H9 (cell line): ENCODE data around the gene CPNE2. TPM values are rescaled to one million over a fixed set of nuclear protein-coding genes. Genes with fewer than 3 reads are reported as not detected.

Experiments used
- DNase-seq: peaks from one replicate; pipeline ENCODE4 v3.0.0-alpha.2; 2017
- H2AFZ ChIP-seq: one replicate; pipeline ENCODE4 v1.6.1; 2013; ENCODE audit warnings: mild to moderate bottlenecking, low read length, control low read depth, moderate library complexity
- H2AK5ac ChIP-seq: 2 replicates; pipeline ENCODE4 v1.6.1; 2013; ENCODE audit warnings: low read length, control low read depth, mixed read lengths; ENCODE audit not compliant: insufficient read length
- H2BK120ac ChIP-seq: one replicate; pipeline ENCODE4 v1.6.1; 2013; ENCODE audit warnings: low read depth, mild to moderate bottlenecking, low read length, control low read depth, inconsistent platforms; ENCODE audit not compliant: poor library complexity, severe bottlenecking
- H2BK12ac ChIP-seq: 2 replicates; pipeline ENCODE4 v1.6.1; 2013; ENCODE audit warnings: low read length, control low read depth, mixed read lengths, low read depth; ENCODE audit not compliant: insufficient read length
- H2BK15ac ChIP-seq: 2 replicates; pipeline ENCODE4 v1.6.1; 2013; ENCODE audit warnings: low read depth, low read length, control low read depth
- H2BK20ac ChIP-seq: one replicate; pipeline ENCODE4 v1.6.1; 2013; ENCODE audit warnings: low read depth, mild to moderate bottlenecking, low read length, control low read depth, inconsistent platforms; ENCODE audit not compliant: poor library complexity, severe bottlenecking
- H2BK5ac ChIP-seq: 2 replicates; pipeline ENCODE4 v1.6.1; 2013; ENCODE audit warnings: low read length, control low read depth, mixed read lengths; ENCODE audit not compliant: insufficient read length
- H3K14ac ChIP-seq: 2 replicates; pipeline ENCODE4 v1.6.1; 2013; ENCODE audit warnings: low read length, control low read depth; ENCODE audit not compliant: insufficient read depth
- H3K18ac ChIP-seq: 2 replicates; pipeline ENCODE4 v1.6.1; 2013; ENCODE audit warnings: low read depth, mild to moderate bottlenecking, mixed read lengths, low read length, control low read depth; ENCODE audit not compliant: insufficient read length
- H3K23ac ChIP-seq: 2 replicates; pipeline ENCODE4 v1.6.1; 2013; ENCODE audit warnings: low read length, control low read depth, mixed read lengths, low read depth; ENCODE audit not compliant: insufficient read length
- H3K23me2 ChIP-seq: 2 replicates; pipeline ENCODE4 v1.6.1; 2013; ENCODE audit warnings: low read depth, mild to moderate bottlenecking, mixed read lengths, low read length, control low read depth; ENCODE audit not compliant: insufficient read length, poor library complexity, severe bottlenecking
- H3K27ac ChIP-seq: 2 replicates; pipeline ENCODE4 v1.5.1; 2013; ENCODE audit warnings: low read length, control low read depth, mixed read lengths, low read depth; ENCODE audit not compliant: insufficient read length
- H3K27me3 ChIP-seq: 2 replicates; pipeline ENCODE4 v1.6.1; 2013; ENCODE audit warnings: low read length, control low read depth, inconsistent platforms; ENCODE audit not compliant: insufficient read depth
- H3K4ac ChIP-seq: 2 replicates; pipeline ENCODE4 v1.6.1; 2013; ENCODE audit warnings: low read depth, mild to moderate bottlenecking, control low read depth, inconsistent platforms, low read length, moderate library complexity
- H3K4me1 ChIP-seq: 2 replicates; pipeline ENCODE4 v1.6.1; 2013; ENCODE audit warnings: low read length, control low read depth, inconsistent platforms; ENCODE audit not compliant: insufficient read depth
- H3K4me2 ChIP-seq: 2 replicates; pipeline ENCODE4 v1.6.1; 2013; ENCODE audit warnings: low read length, control low read depth, mixed read lengths; ENCODE audit not compliant: insufficient read length, insufficient read depth
- H3K56ac ChIP-seq: 2 replicates; pipeline ENCODE4 v1.6.1; 2013; ENCODE audit warnings: low read depth, mild to moderate bottlenecking, mixed read lengths, low read length, control low read depth; ENCODE audit not compliant: insufficient read length
- H3K79me1 ChIP-seq: 2 replicates; pipeline ENCODE4 v1.6.1; 2013; ENCODE audit warnings: low read depth, mild to moderate bottlenecking, moderate library complexity, low read length, control low read depth, inconsistent platforms; ENCODE audit not compliant: insufficient read depth, poor library complexity, severe bottlenecking
- H3K79me2 ChIP-seq: 2 replicates; pipeline ENCODE4 v1.6.1; 2013; ENCODE audit warnings: low read length, control low read depth, inconsistent platforms; ENCODE audit not compliant: insufficient read depth
- H3K9ac ChIP-seq: 2 replicates; pipeline ENCODE4 v1.6.1; 2013; ENCODE audit warnings: low read length, control low read depth, mixed read lengths; ENCODE audit not compliant: insufficient read length; ENCODE audit errors: extremely low read depth
- H3K9me3 ChIP-seq: one replicate; pipeline ENCODE4 v1.6.1; 2013; ENCODE audit warnings: low read depth, low read length, inconsistent platforms; ENCODE audit not compliant: control insufficient read depth
- H3T11ph ChIP-seq: one replicate; pipeline ENCODE4 v1.6.1; 2013; ENCODE audit warnings: mild to moderate bottlenecking, low read length, control low read depth, inconsistent platforms
- H4K20me1 ChIP-seq: one replicate; pipeline ENCODE4 v1.6.1; 2013; ENCODE audit not compliant: control insufficient read depth, insufficient read length, insufficient read depth
- H4K5ac ChIP-seq: 2 replicates; pipeline ENCODE4 v1.6.1; 2013; ENCODE audit warnings: low read depth, mild to moderate bottlenecking, mixed read lengths, low read length, control low read depth; ENCODE audit not compliant: insufficient read length
- H4K8ac ChIP-seq: replicated peaks from 2 replicates; pipeline ENCODE4 v1.6.1; 2013; ENCODE audit warnings: low read length, control low read depth, mixed read lengths, low read depth; ENCODE audit not compliant: insufficient read length
- H4K91ac ChIP-seq: 2 replicates; pipeline ENCODE4 v1.6.1; 2013; ENCODE audit warnings: low read depth, mild to moderate bottlenecking, moderate library complexity, mixed read lengths, low read length, control low read depth; ENCODE audit not compliant: insufficient read length
- H3K27ac Mint-ChIP-seq, 3 experiments: 2 replicates in 2 of 3; 3 replicates in 1 of 3; pipeline ENCODE4 v1.8.0; 2020 to 2021; ENCODE audit warnings: mixed read lengths in 3 of 3, mild to moderate bottlenecking in 1 of 3, moderate library complexity in 1 of 3
- H3K27me3 Mint-ChIP-seq: 2 replicates; pipeline ENCODE4 v1.8.0; 2021; ENCODE audit warnings: low read depth, mild to moderate bottlenecking, moderate library complexity, mixed read lengths
- H3K36me3 Mint-ChIP-seq, 3 experiments: 2 replicates in 2 of 3; 3 replicates in 1 of 3; pipeline ENCODE4 v1.8.0; 2020 to 2021; ENCODE audit warnings: low read depth in 3 of 3, mixed read lengths in 3 of 3; ENCODE audit not compliant: insufficient read depth in 1 of 3
- H3K4me1 Mint-ChIP-seq, 2 experiments: 2 replicates each; pipeline ENCODE4 v1.8.0; 2020; ENCODE audit warnings: mixed read lengths in 2 of 2
- H3K4me3 Mint-ChIP-seq, 2 experiments: 2 replicates in 1 of 2; 3 replicates in 1 of 2; pipeline ENCODE4 v1.8.0; 2020 to 2021; ENCODE audit warnings: mild to moderate bottlenecking in 2 of 2, mixed read lengths in 2 of 2, moderate library complexity in 1 of 2
- H3K9me3 Mint-ChIP-seq, 2 experiments: 2 replicates in 1 of 2; 3 replicates in 1 of 2; pipeline ENCODE4 v1.8.0; 2020; ENCODE audit warnings: mild to moderate bottlenecking in 2 of 2, mixed read lengths in 2 of 2, moderate library complexity in 1 of 2
- WGBS: extraction: QIAGEN DNeasy Blood & Tissue Kit; methylation state at CpG from one replicate; pipeline ENCODE4 v1.1.7; 2013; ENCODE audit warnings: missing lambda C conversion rate, low lambda C conversion rate, mixed read lengths; ENCODE audit not compliant: insufficient read length; ENCODE audit errors: extremely low coverage; 5-methylcytosine and 5-hydroxymethylcytosine counted together
- total RNA-seq: library from RNA; stranded (reverse); gene quantifications from 2 replicates; pipeline ENCODE4 v1.2.1, GENCODE V29; 2021
- TF ChIP-seq, protein P1 (sequence below): fragments of 200-600 bp; sonication (generic); conservative IDR thresholded peaks from 3 replicates; pipeline ENCODE4 v1.8.0; 2021; ENCODE audit warnings: antibody characterized with exemption, mild to moderate bottlenecking

Gene CPNE2
- total RNA-seq, 1 experiment from 2014 or later = 8.0 TPM

- TF ChIP-seq, protein P1, sequence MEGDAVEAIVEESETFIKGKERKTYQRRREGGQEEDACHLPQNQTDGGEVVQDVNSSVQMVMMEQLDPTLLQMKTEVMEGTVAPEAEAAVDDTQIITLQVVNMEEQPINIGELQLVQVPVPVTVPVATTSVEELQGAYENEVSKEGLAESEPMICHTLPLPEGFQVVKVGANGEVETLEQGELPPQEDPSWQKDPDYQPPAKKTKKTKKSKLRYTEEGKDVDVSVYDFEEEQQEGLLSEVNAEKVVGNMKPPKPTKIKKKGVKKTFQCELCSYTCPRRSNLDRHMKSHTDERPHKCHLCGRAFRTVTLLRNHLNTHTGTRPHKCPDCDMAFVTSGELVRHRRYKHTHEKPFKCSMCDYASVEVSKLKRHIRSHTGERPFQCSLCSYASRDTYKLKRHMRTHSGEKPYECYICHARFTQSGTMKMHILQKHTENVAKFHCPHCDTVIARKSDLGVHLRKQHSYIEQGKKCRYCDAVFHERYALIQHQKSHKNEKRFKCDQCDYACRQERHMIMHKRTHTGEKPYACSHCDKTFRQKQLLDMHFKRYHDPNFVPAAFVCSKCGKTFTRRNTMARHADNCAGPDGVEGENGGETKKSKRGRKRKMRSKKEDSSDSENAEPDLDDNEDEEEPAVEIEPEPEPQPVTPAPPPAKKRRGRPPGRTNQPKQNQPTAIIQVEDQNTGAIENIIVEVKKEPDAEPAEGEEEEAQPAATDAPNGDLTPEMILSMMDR = no peak
- H3K56ac ChIP-seq = no peak overlapping the region
- WGBS = no CpG with 5 or more reads among the region's 4 CpGs
- DNase-seq = no peak
- no peaks in the 10 kb centered on the region for H3K79me1 ChIP-seq
- Mint-ChIP-seq H3K9me3 (no peaks in the 10 kb centered on the region), H3K4me1 (peaks cover 10 to 17% of the 10 kb centered on the region in 2 experiments), H3K27me3 (no peaks in the 10 kb centered on the region), H3K27ac (peak overlapping the region; percentile 73 to 93 (median 90)), H3K4me3 (peak overlapping the region in 1 of 2 experiments; percentile 33; a peak in 3 of 5 replicates), H3K36me3 (peaks cover 33 to 81% (median 65%) of the 10 kb centered on the region in 3 experiments)
- no peaks in the 10 kb centered on the region for H3K79me2 ChIP-seq
- H2BK120ac ChIP-seq = no peak overlapping the region
- H3K23me2 ChIP-seq = no peaks in the 10 kb centered on the region
- no peaks in the 10 kb centered on the region for H4K20me1 ChIP-seq
- no peak overlapping the region for H2BK5ac ChIP-seq
- H4K8ac ChIP-seq = no peak overlapping the region
- H3K9me3 ChIP-seq = no peaks in the 10 kb centered on the region
- no peak overlapping the region for H3K23ac ChIP-seq
- H3K14ac ChIP-seq = no peak overlapping the region
- H2AK5ac ChIP-seq = no peak overlapping the region
- no peak overlapping the region for H2BK20ac ChIP-seq
- no peak overlapping the region for H3T11ph ChIP-seq
- no peak overlapping the region for H2BK12ac ChIP-seq
- H4K5ac ChIP-seq = no peak overlapping the region
- no peaks in the 10 kb centered on the region for H3K27me3 ChIP-seq
- H3K4ac ChIP-seq = no peak overlapping the region
- no peak overlapping the region for H3K4me2 ChIP-seq
- no peak overlapping the region for H2BK15ac ChIP-seq
- H3K18ac ChIP-seq = no peak overlapping the region
- no peak overlapping the region for H3K27ac ChIP-seq
- no peak overlapping the region for H3K9ac ChIP-seq
- no peak overlapping the region for H4K91ac ChIP-seq
- H3K4me1 ChIP-seq = peaks cover 4% of the 10 kb centered on the region; the same call in 1 of the 2 replicates
- no peak overlapping the region for H2AFZ ChIP-seq
Observed at GRCh38 chr16:57159447-57159846, 67.1 kb downstream of the CPNE2 start.
